Smooth muscle cell (in vitro differentiated cells): ENCODE results near the gene PCYT1B. TPM values are rescaled to one million over a fixed set of nuclear protein-coding genes. Genes with fewer than 3 reads are reported as not detected.
"Not testable (repeated sequence)": the region's sequence is repeated elsewhere in the genome, so short reads cannot be mapped to it uniquely, and the experiment has no call there.

ENCODE experiments used
- DNase-seq: peaks from one replicate; lab custom pipeline; 2025; ENCODE audit not compliant: unreplicated experiment; lab: John Stamatoyannopoulos, UW
- H2AFZ ChIP-seq: fragments of 200-600 bp; sonication (generic); 2 replicates; pipeline ENCODE4 v1.6.0; 2016; ENCODE audit warnings: antibody characterized with exemption, low read depth, mild to moderate bottlenecking
- H3F3A ChIP-seq: fragments of 200-600 bp; sonication (generic); 2 replicates; pipeline ENCODE4 v1.6.0; 2017; ENCODE audit warnings: antibody characterized with exemption, low read depth
- H3K27ac ChIP-seq: fragments of 200-600 bp; sonication (generic); 2 replicates; pipeline ENCODE4 v1.5.1; 2016; ENCODE audit warnings: low read depth, mild to moderate bottlenecking
- H3K27me3 ChIP-seq: fragments of 200-600 bp; sonication (generic); 2 replicates; pipeline ENCODE4 v1.6.1; 2016; ENCODE audit warnings: low read depth, mild to moderate bottlenecking
- H3K36me3 ChIP-seq: fragments of 200-600 bp; sonication (generic); 2 replicates; pipeline ENCODE4 v1.5.1; 2016; ENCODE audit warnings: low read depth
- H3K4me1 ChIP-seq: fragments of 200-600 bp; sonication (generic); 2 replicates; pipeline ENCODE4 v1.5.1; 2016; ENCODE audit warnings: low read depth
- H3K4me2 ChIP-seq: fragments of 200-600 bp; sonication (generic); 2 replicates; pipeline ENCODE4 v1.6.0; 2016; ENCODE audit warnings: mild to moderate bottlenecking
- H3K4me3 ChIP-seq: fragments of 200-600 bp; sonication (generic); 2 replicates; pipeline ENCODE4 v1.5.1; 2016; ENCODE audit warnings: mild to moderate bottlenecking
- H3K79me2 ChIP-seq: fragments of 200-600 bp; sonication (generic); 2 replicates; pipeline ENCODE4 v1.6.0; 2016; ENCODE audit warnings: low read depth, mild to moderate bottlenecking
- H3K9ac ChIP-seq: fragments of 200-600 bp; sonication (generic); 2 replicates; pipeline ENCODE4 v1.6.0; 2016; ENCODE audit warnings: low read depth
- H3K9me3 ChIP-seq: fragments of 200-600 bp; sonication (generic); replicated peaks from 2 replicates; pipeline ENCODE4 v1.5.1; 2016; ENCODE audit warnings: low read depth
- H4K20me1 ChIP-seq: fragments of 200-600 bp; sonication (generic); 2 replicates; pipeline ENCODE4 v1.6.0; 2016; ENCODE audit warnings: low read depth
- CTCF ChIP-seq: fragments of 200-600 bp; sonication (generic); IDR thresholded peaks from 2 replicates; pipeline ENCODE4 v1.5.1; 2017; ENCODE audit warnings: borderline replicate concordance, mild to moderate bottlenecking, antibody characterized with exemption; ENCODE audit not compliant: insufficient read depth, poor library complexity, severe bottlenecking
- WGBS: methylation state at CpG from one replicate; pipeline ENCODE4 v1.1.7; 2016; ENCODE audit warnings: low lambda C conversion rate; 5-methylcytosine and 5-hydroxymethylcytosine counted together
- polyA plus RNA-seq: library from polyadenylated mRNA; unstranded; fragments of >200 nt; fragmentation: Nextera tagmentation; extraction: Ambion mirVana; gene quantifications from 2 replicates; pipeline ENCODE4 v1.2.1, GENCODE V29; 2016
- total RNA-seq: library from RNA; depleted of rRNA; stranded (reverse); fragments of >200 nt; gene quantifications from 2 replicates; pipeline ENCODE4 v1.2.3, GENCODE V29; 2014

The PCYT1B gene
- total and polyA plus RNA-seq, 2 experiments from 2014 or later: 5.1 to 9.4 TPM

GRCh38 chrX:24607616-24608015 is 39.5 kb downstream of the PCYT1B start:
- Histone ChIP-seq H3K36me3 (no peaks in the 10 kb centered on the region), H4K20me1 (no peaks in the 10 kb centered on the region), H3K4me2 (no peak overlapping the region), H3K9ac (no peak overlapping the region), H3K4me3 (no peak overlapping the region), H2AFZ (no peak overlapping the region), H3K4me1 (no peaks in the 10 kb centered on the region), H3K79me2 (no peaks in the 10 kb centered on the region), H3K27me3 (no peaks in the 10 kb centered on the region), H3K27ac (no peak overlapping the region), H3F3A (no peaks in the 10 kb centered on the region), H3K9me3 (no peaks in the 10 kb centered on the region)
- TF ChIP-seq CTCF: no peak
- DNase-seq: no peak
- 62% methylated on average over 4 of the region's 4 CpGs for WGBS

- not testable (repeated sequence) for H3K4me2 ChIP-seq, H2AFZ ChIP-seq, H3K36me3 ChIP-seq, H3K79me2 ChIP-seq, H3K9ac ChIP-seq, H3K4me1 ChIP-seq, H3K9me3 ChIP-seq, H3K4me3 ChIP-seq, H3K27me3 ChIP-seq, DNase-seq, H3F3A ChIP-seq, H3K27ac ChIP-seq, H4K20me1 ChIP-seq
- WGBS: 93% methylated on average over 3 of the region's 3 CpGs
Measured at GRCh38 chrX:24605941-24606340, 41.2 kb downstream of the PCYT1B start.

GRCh38 chrX:24603191-24603590 is 44.0 kb downstream of the PCYT1B start:
- H3K36me3 ChIP-seq: no peaks in the 10 kb centered on the region
- H3K4me2 ChIP-seq: no peak overlapping the region
- no peaks in the 10 kb centered on the region for H3K4me1 ChIP-seq
- no peaks in the 10 kb centered on the region for H3K9me3 ChIP-seq
- no peak for TF ChIP-seq CTCF
- 86% methylated on average over 1 of the region's 1 CpG for WGBS
- H3F3A ChIP-seq: no peaks in the 10 kb centered on the region
- no peak overlapping the region for H3K9ac ChIP-seq
- no peaks in the 10 kb centered on the region for H4K20me1 ChIP-seq
- no peak overlapping the region for H3K4me3 ChIP-seq
- H2AFZ ChIP-seq: no peak overlapping the region
- no peak for DNase-seq
- no peaks in the 10 kb centered on the region for H3K79me2 ChIP-seq
- no peaks in the 10 kb centered on the region for H3K27me3 ChIP-seq
- no peak overlapping the region for H3K27ac ChIP-seq

- Histone ChIP-seq H3K27me3 (no peaks in the 10 kb centered on the region), H3K79me2 (no peaks in the 10 kb centered on the region), H3K9ac (no peak overlapping the region), H3K36me3 (no peaks in the 10 kb centered on the region), H3K9me3 (no peaks in the 10 kb centered on the region), H3K4me3 (no peak overlapping the region), H3K4me1 (no peaks in the 10 kb centered on the region), H3K4me2 (no peak overlapping the region), H2AFZ (no peak overlapping the region), H4K20me1 (no peaks in the 10 kb centered on the region), H3K27ac (no peak overlapping the region), H3F3A (no peaks in the 10 kb centered on the region)
- 97% methylated on average over 4 of the region's 4 CpGs for WGBS
- TF ChIP-seq CTCF: no peak
- no peak for DNase-seq
Measured at GRCh38 chrX:24601858-24602257, 45.3 kb downstream of the PCYT1B start.
